A673 (cell line): ENCODE measurements around the gene NOL11. TPM values are rescaled to one million over a fixed set of nuclear protein-coding genes. Genes with fewer than 3 reads are reported as not detected.
"Not testable (repeated sequence)": the region's sequence is repeated elsewhere in the genome, so short reads cannot be mapped to it uniquely, and the experiment has no call there.

Experiments used
- BruUV-seq: library from RNA; stranded (reverse); fragments of 400-500 nt; replicated peaks from 2 replicates; lab custom pipeline; 2021; lab: Mats Ljungman, UMichigan
- CTCF ChIA-PET: fragments of 300-600 bp; sonication (Branson Sonifier 250); formaldehyde crosslinking; loops from one replicate; lab custom pipeline; 2022; ENCODE audit warnings: antibody characterized with exemption; lab: Charles Lee
- POLR2A ChIA-PET: fragments of 300-600 bp; sonication (Branson Sonifier 250); formaldehyde crosslinking; loops from one replicate; lab custom pipeline; 2022; ENCODE audit warnings: antibody characterized with exemption; ENCODE audit not compliant: low non-redundant PET; lab: Charles Lee
- DNase-seq: peaks from one replicate; pipeline ENCODE4 v3.0.0-alpha.2; 2015; ENCODE audit warnings: low spot score
- H3K27ac ChIP-seq: fragments of 200-600 bp; sonication (generic); 2 replicates; pipeline ENCODE4 v1.5.1; 2016; ENCODE audit warnings: mixed run types, low read depth, mild to moderate bottlenecking, mixed read lengths, antibody characterized with exemption, low read length; ENCODE audit not compliant: poor library complexity, severe bottlenecking
- H3K27me3 ChIP-seq: fragments of 200-600 bp; sonication (generic); replicated peaks from 2 replicates; pipeline ENCODE4 v1.6.1; 2017; ENCODE audit warnings: mixed run types, low read depth, mild to moderate bottlenecking, mixed read lengths, antibody characterized with exemption, low read length; ENCODE audit not compliant: insufficient read depth, poor library complexity
- H3K36me3 ChIP-seq: fragments of 200-600 bp; sonication (generic); 2 replicates; pipeline ENCODE4 v1.6.1; 2016; ENCODE audit warnings: mixed run types, mild to moderate bottlenecking, mixed read lengths, antibody characterized with exemption, low read length; ENCODE audit not compliant: insufficient read depth, poor library complexity, severe bottlenecking
- H3K4me1 ChIP-seq: fragments of 200-600 bp; sonication (generic); 2 replicates; pipeline ENCODE4 v1.6.1; 2017; ENCODE audit warnings: mixed run types, mild to moderate bottlenecking, mixed read lengths, antibody characterized with exemption, low read length; ENCODE audit not compliant: insufficient read depth, poor library complexity, severe bottlenecking
- H3K4me3 ChIP-seq: fragments of 200-600 bp; sonication (generic); 2 replicates; pipeline ENCODE4 v1.5.1; 2016; ENCODE audit warnings: low read depth, mixed run types, mild to moderate bottlenecking, mixed read lengths, low read length; ENCODE audit not compliant: poor library complexity, severe bottlenecking
- H3K9me3 ChIP-seq: fragments of 200-600 bp; sonication (generic); 2 replicates; pipeline ENCODE4 v1.6.1; 2016; ENCODE audit warnings: mixed run types, low read depth, mild to moderate bottlenecking, mixed read lengths, antibody characterized with exemption, low read length; ENCODE audit not compliant: poor library complexity, severe bottlenecking
- CTCF ChIP-seq: fragments of 300-800, 200-600 bp; sonication (generic); conservative IDR thresholded peaks from 2 replicates; pipeline ENCODE4 v1.5.1; 2017; ENCODE audit warnings: low read depth, mild to moderate bottlenecking, antibody characterized with exemption, low read length, moderate library complexity, mixed read lengths
- EZH2 ChIP-seq: fragments of 200-600 bp; sonication (generic); IDR thresholded peaks from 2 replicates; pipeline ENCODE4 v1.6.1; 2017; ENCODE audit warnings: borderline replicate concordance, low read depth, mild to moderate bottlenecking, mixed read lengths, antibody characterized with exemption, low read length; ENCODE audit not compliant: poor library complexity, severe bottlenecking
- intact Hi-C: fragments of 100-400 bp; cut with micrococcal nuclease; formaldehyde crosslinking; loops from one replicate; pipeline ENCODE4 v1.10.0; 2022; ENCODE audit not compliant: unreplicated experiment
- total RNA-seq: library from RNA; stranded (reverse); gene quantifications from 2 replicates; pipeline ENCODE4 v1.2.3, GENCODE V29; 2021

NOL11 gene
- total RNA-seq, 1 experiment from 2014 or later, result 105 TPM

- Histone ChIP-seq H3K4me3 (no peak overlapping the region), H3K27me3 (no peaks in the 10 kb centered on the region), H3K27ac (peak overlapping the region; percentile 52), H3K36me3 (peaks cover 37% of the 10 kb centered on the region), H3K9me3 (no peaks in the 10 kb centered on the region), H3K4me1 (peaks cover 10% of the 10 kb centered on the region)
- TF ChIP-seq CTCF (no peak), EZH2 (no peak)
- POLR2A ChIA-PET, result no interaction called here
- CTCF ChIA-PET, result no interaction called here
- DNase-seq, result no peak
- BruUV-seq, result no TSS peak
- intact Hi-C loops, result no loop called here
Observed at GRCh38 chr17:67747681-67748235, 30.0 kb downstream of the NOL11 start.

- ChIA-PET POLR2A (interaction anchor here (0.8 kb wide), 1 partner anchor 31 kb away, joined by 5 read pairs; no protein-coding TSS in a partner anchor), CTCF (no interaction called here)
- Histone ChIP-seq H3K27me3 (no peaks in the 10 kb centered on the region), H3K4me3 (no peak overlapping the region), H3K4me1 (peaks cover 10% of the 10 kb centered on the region), H3K27ac (no peak overlapping the region), H3K36me3 (peaks cover 19% of the 10 kb centered on the region), H3K9me3 (no peaks in the 10 kb centered on the region)
- no peak for TF ChIP-seq EZH2
- no peak for TF ChIP-seq CTCF
- no TSS peak for BruUV-seq
- intact Hi-C loops, result no loop called here
- no peak for DNase-seq
Observed at GRCh38 chr17:67750067-67750466, 32.3 kb downstream of the NOL11 start.

- no peaks in the 10 kb centered on the region for H3K27me3 ChIP-seq
- no peaks in the 10 kb centered on the region for H3K9me3 ChIP-seq
- peaks cover 12% of the 10 kb centered on the region for H3K36me3 ChIP-seq
- BruUV-seq, result no TSS peak
- no peak for DNase-seq
- no peak for TF ChIP-seq EZH2
- TF ChIP-seq CTCF, result no peak
- POLR2A ChIA-PET, result no interaction called here
- CTCF ChIA-PET, result no interaction called here
- no peak overlapping the region for H3K27ac ChIP-seq
- intact Hi-C loops, result no loop called here
- peaks cover 10% of the 10 kb centered on the region for H3K4me1 ChIP-seq
- no peak overlapping the region for H3K4me3 ChIP-seq
Observed at GRCh38 chr17:67751101-67752074, 33.7 kb downstream of the NOL11 start.

- DNase-seq, POLR2A ChIA-PET, H3K36me3 ChIP-seq, H3K9me3 ChIP-seq, H3K27me3 ChIP-seq, H3K4me3 ChIP-seq, BruUV-seq, intact Hi-C loops, H3K4me1 ChIP-seq, H3K27ac ChIP-seq, CTCF ChIA-PET: not testable (repeated sequence)
Observed at GRCh38 chr17:67752160-67752559, 34.4 kb downstream of the NOL11 start.
